ENCODE measurements around the gene FCN2.

The FCN2 gene

GRCh38 chr9:134899818-134900217 is 19.2 kb downstream of the FCN2 start:
- Histone ChIP-seq H3K4me3 (ENCODE audit: low read length) (no peak overlapping the region), H2AFZ (ENCODE audit: low read depth, low read length) (no peak overlapping the region), H3K4me1 (ENCODE audit: insufficient read depth, low read length) (no peaks in the 10 kb centered on the region), H3K9me3 (ENCODE audit: low read length) (no peaks in the 10 kb centered on the region), H3K36me3 (ENCODE audit: insufficient read depth, low read length) (no peaks in the 10 kb centered on the region), H3K27me3 (ENCODE audit: insufficient read depth, low read length) (no peaks in the 10 kb centered on the region)

- no peak overlapping the region for H3K4me3 ChIP-seq (ENCODE audit: low read length)
- no peaks in the 10 kb centered on the region for H3K9me3 ChIP-seq (ENCODE audit: low read length)
- no peak overlapping the region for H2AFZ ChIP-seq (ENCODE audit: low read depth, low read length)
- no peaks in the 10 kb centered on the region for H3K4me1 ChIP-seq (ENCODE audit: insufficient read depth, low read length)
- H3K27me3 ChIP-seq (ENCODE audit: insufficient read depth, low read length), result no peaks in the 10 kb centered on the region
- H3K36me3 ChIP-seq (ENCODE audit: insufficient read depth, low read length), result no peaks in the 10 kb centered on the region
Measured at GRCh38 chr9:134902936-134903335, 22.3 kb downstream of the FCN2 start.

GRCh38 chr9:134908524-134909309 is 28.1 kb downstream of the FCN2 start:
- no peak overlapping the region for H2AFZ ChIP-seq (ENCODE audit: low read depth, low read length)
- no peak overlapping the region for H3K4me3 ChIP-seq (ENCODE audit: low read length)
- peaks cover 3% of the 10 kb centered on the region for H3K27me3 ChIP-seq (ENCODE audit: insufficient read depth, low read length)
- H3K9me3 ChIP-seq (ENCODE audit: low read length), result no peaks in the 10 kb centered on the region
- no peaks in the 10 kb centered on the region for H3K36me3 ChIP-seq (ENCODE audit: insufficient read depth, low read length)
- no peaks in the 10 kb centered on the region for H3K4me1 ChIP-seq (ENCODE audit: insufficient read depth, low read length)

- H2AFZ ChIP-seq (ENCODE audit: low read depth, low read length), result no peak overlapping the region
- no peak overlapping the region for H3K4me3 ChIP-seq (ENCODE audit: low read length)
- H3K27me3 ChIP-seq (ENCODE audit: insufficient read depth, low read length), result peaks cover 3% of the 10 kb centered on the region
- H3K9me3 ChIP-seq (ENCODE audit: low read length), result no peaks in the 10 kb centered on the region
- H3K36me3 ChIP-seq (ENCODE audit: insufficient read depth, low read length), result no peaks in the 10 kb centered on the region
- no peaks in the 10 kb centered on the region for H3K4me1 ChIP-seq (ENCODE audit: insufficient read depth, low read length)
Measured at GRCh38 chr9:134909511-134910481, 29.2 kb downstream of the FCN2 start.

- peaks cover 3% of the 10 kb centered on the region for H3K27me3 ChIP-seq (ENCODE audit: insufficient read depth, low read length)
Measured at GRCh38 chr9:134912126-134912840, 31.7 kb downstream of the FCN2 start.

GRCh38 chr9:134913041-134913712 is 32.6 kb downstream of the FCN2 start:
- Histone ChIP-seq H2AFZ (ENCODE audit: low read depth, low read length) (no peak overlapping the region), H3K9me3 (ENCODE audit: low read length) (no peaks in the 10 kb centered on the region), H3K4me3 (ENCODE audit: low read length) (no peak overlapping the region), H3K27me3 (ENCODE audit: insufficient read depth, low read length) (peaks cover 3% of the 10 kb centered on the region), H3K36me3 (ENCODE audit: insufficient read depth, low read length) (no peaks in the 10 kb centered on the region), H3K4me1 (ENCODE audit: insufficient read depth, low read length) (no peaks in the 10 kb centered on the region)

More at GRCh38 chr9:134912126-134912840, 31.7 kb downstream of the FCN2 start:
- H3K36me3 ChIP-seq (ENCODE audit: insufficient read depth, low read length), result no peaks in the 10 kb centered on the region
- H3K9me3 ChIP-seq (ENCODE audit: low read length), result no peaks in the 10 kb centered on the region
- H2AFZ ChIP-seq (ENCODE audit: low read depth, low read length), result no peak overlapping the region
- no peak overlapping the region for H3K4me3 ChIP-seq (ENCODE audit: low read length)
- H3K4me1 ChIP-seq (ENCODE audit: insufficient read depth, low read length), result no peaks in the 10 kb centered on the region

- Histone ChIP-seq H3K27me3 (ENCODE audit: insufficient read depth, low read length) (peaks cover 3% of the 10 kb centered on the region), H3K36me3 (ENCODE audit: insufficient read depth, low read length) (no peaks in the 10 kb centered on the region), H3K4me3 (ENCODE audit: low read length) (no peak overlapping the region), H2AFZ (ENCODE audit: low read depth, low read length) (no peak overlapping the region), H3K4me1 (ENCODE audit: insufficient read depth, low read length) (no peaks in the 10 kb centered on the region), H3K9me3 (ENCODE audit: low read length) (no peaks in the 10 kb centered on the region)
Measured at GRCh38 chr9:134913713-134914500, 33.3 kb downstream of the FCN2 start.

GRCh38 chr9:134914501-134914834 is 33.9 kb downstream of the FCN2 start:
- no peaks in the 10 kb centered on the region for H3K36me3 ChIP-seq (ENCODE audit: insufficient read depth, low read length)
- peaks cover 3% of the 10 kb centered on the region for H3K27me3 ChIP-seq (ENCODE audit: insufficient read depth, low read length)
- H3K4me3 ChIP-seq (ENCODE audit: low read length), result no peak overlapping the region
- H2AFZ ChIP-seq (ENCODE audit: low read depth, low read length), result no peak overlapping the region
- no peaks in the 10 kb centered on the region for H3K4me1 ChIP-seq (ENCODE audit: insufficient read depth, low read length)
- H3K9me3 ChIP-seq (ENCODE audit: low read length), result no peaks in the 10 kb centered on the region

- Histone ChIP-seq H3K36me3 (ENCODE audit: insufficient read depth, low read length) (no peaks in the 10 kb centered on the region), H2AFZ (ENCODE audit: low read depth, low read length) (no peak overlapping the region), H3K4me1 (ENCODE audit: insufficient read depth, low read length) (no peaks in the 10 kb centered on the region), H3K27me3 (ENCODE audit: insufficient read depth, low read length) (no peaks in the 10 kb centered on the region), H3K4me3 (ENCODE audit: low read length) (no peak overlapping the region), H3K9me3 (ENCODE audit: low read length) (no peaks in the 10 kb centered on the region)
Measured at GRCh38 chr9:134915046-134915985, 34.7 kb downstream of the FCN2 start.

GRCh38 chr9:134916161-134916665 is 35.6 kb downstream of the FCN2 start:
- Histone ChIP-seq H3K27me3 (ENCODE audit: insufficient read depth, low read length) (no peaks in the 10 kb centered on the region), H3K36me3 (ENCODE audit: insufficient read depth, low read length) (no peaks in the 10 kb centered on the region), H3K4me1 (ENCODE audit: insufficient read depth, low read length) (no peaks in the 10 kb centered on the region), H3K4me3 (ENCODE audit: low read length) (no peak overlapping the region), H2AFZ (ENCODE audit: low read depth, low read length) (no peak overlapping the region), H3K9me3 (ENCODE audit: low read length) (no peaks in the 10 kb centered on the region)

Data from neuron (in vitro differentiated cells).